Activated CD4-positive, alpha-beta T cell treated with anti-CD3 and anti-CD28 coated beads, Interleukin-2, amount 50 U/mL, for 4 hours (primary cell): ENCODE results near the gene AGER.

Source experiments
- DNase-seq, 2 experiments: peaks; one replicate each; pipeline ENCODE4 v3.0.0-alpha.2; 2020

Gene AGER

DNA sequence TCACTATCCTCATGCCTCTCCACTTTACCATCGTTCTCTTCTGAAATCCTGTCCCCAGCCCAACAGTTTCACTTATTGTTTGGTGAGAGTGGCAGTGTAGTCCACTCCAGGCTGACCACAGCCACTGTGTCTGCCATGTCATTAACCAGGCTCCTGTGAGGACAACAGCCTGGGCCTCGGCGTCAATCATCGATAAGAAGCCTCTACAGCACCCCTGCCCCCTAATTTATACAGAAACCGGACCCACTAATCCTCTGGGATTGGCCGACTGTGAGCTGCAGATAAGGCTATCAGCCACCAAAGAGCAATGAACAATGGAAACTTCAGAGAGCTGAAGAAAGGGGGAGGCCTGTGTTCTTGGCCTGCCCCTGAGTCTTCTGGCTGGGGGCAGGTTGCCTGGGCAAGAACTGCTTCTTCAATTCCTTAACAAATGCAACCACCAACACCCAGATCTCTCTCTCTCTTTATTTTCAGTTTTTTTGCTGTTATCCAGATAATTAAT, 16.2 kb downstream of the AGER start:
- DNase-seq, result no peak

DNA sequence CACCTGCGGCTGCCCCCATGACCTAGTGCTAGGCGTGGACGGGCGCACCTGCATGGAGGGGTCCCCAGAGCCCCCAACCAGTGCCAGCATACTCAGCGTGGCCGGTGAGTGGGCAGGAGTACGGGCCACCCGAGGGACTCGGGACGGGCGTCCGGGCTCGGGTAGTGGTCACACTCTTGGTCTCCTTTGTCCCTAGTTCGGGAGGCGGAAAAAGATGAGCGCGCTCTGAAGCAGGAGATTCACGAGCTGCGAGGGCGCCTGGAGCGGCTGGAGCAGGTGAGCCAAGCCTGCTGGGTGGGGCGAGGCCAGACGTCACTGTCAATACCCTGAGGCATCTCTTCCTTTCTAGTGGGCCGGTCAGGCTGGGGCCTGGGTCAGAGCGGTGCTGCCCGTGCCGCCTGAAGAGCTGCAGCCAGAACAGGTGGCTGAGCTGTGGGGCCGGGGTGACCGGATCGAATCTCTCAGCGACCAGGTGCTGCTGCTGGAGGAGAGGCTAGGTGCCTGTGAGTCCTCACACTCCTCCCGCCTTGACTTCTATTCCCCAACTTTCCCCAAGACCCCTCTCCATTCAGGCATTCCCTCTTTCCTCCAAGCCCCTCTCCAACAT, 16.8 kb downstream of the AGER start:
- no peak for DNase-seq

GRCh38 chr6:32166411-32167061, 17.5 kb downstream of the AGER start:
- no peak for DNase-seq

GRCh38 chr6:32164295-32164694, 19.8 kb downstream of the AGER start, which contains the start of gene EGFL8:
EGFL8 (plus strand) TSS chr6:32164595; CDS start chr6:32166166, 1,571 bp downstream.
- no peak for DNase-seq

- DNase-seq, result no peak
Measured at GRCh38 chr6:32163559-32164258, 20.3 kb downstream of the AGER start.

- no peak for DNase-seq
Measured at GRCh38 chr6:32158052-32158451, 26.0 kb downstream of the AGER start.

DNA sequence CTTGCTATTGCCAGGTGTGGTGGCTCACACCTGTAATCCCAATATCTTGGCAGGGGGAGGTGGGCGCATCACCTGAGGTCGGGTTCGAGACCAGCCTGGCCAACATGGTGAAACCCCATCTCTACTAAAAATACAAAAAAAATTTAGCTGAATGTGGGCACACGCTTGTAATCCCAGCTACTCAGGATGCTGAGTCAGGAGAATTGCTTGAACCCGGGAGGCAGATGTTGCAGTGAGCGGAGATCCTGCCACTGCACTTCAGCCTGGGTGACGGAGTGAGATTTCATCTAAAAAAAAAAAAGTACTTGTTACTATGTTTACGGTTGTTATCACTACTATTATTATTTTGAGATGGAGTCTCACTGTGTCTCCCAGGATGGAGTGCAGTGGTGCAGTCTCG, 27.2 kb downstream of the AGER start:
- no peak for DNase-seq

GRCh38 chr6:32154514-32155161, 29.4 kb downstream of the AGER start:
- DNase-seq, result peak; percentile 44 to 49

DNA sequence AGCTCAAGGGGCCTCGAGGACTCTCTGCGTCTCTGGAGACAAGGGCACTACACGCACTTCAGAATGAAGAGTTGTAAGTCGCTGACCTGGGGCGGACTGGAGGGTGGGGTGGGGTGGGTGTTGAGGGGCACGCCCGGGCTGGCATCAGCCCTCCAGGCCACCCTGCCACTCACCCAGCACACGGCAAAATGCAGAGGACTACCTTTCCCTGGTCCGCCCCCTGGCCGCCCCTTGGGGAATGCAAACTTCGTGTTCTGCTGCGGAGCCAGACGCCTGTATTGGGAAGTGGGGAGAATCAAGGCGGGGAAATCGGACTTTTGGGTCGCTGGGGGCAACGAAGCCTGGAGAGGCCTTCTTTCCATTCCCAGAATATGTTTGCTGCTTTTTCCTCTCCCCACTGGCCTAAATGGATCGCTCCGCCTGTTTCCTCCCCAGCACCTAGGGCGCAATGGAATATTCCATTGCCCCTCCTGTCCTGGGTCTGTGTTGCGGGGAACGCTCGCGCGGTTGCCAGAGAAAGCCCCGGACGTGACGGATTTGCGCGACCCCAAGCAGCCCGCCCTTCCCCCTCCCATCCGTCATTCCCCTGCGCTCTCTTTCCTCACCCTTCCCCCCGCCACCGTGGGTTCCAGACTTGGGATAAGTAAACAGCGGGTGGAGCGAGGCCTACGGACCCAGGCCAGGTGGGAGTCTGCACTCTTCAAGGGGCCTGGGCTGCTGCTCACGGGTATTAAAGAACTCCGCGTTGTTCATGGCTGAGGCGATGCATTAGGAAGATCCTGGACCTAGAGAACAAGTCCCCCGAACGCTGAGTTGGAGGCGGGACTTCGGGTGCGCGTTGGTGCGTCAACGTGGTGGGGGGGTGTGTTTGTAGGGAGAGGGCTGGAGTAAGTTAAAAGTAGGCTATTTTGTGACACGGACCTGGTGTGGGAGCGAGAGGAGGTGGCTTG, 30.2 kb downstream of the AGER start, which contains the start of gene PPT2:
Gene PPT2 (plus strand): TSS at position 578 of the 950 bp plus-strand sequence. CDS start 454 bp downstream, outside the sequence.
- DNase-seq, result peak; percentile 54 to 55

DNA sequence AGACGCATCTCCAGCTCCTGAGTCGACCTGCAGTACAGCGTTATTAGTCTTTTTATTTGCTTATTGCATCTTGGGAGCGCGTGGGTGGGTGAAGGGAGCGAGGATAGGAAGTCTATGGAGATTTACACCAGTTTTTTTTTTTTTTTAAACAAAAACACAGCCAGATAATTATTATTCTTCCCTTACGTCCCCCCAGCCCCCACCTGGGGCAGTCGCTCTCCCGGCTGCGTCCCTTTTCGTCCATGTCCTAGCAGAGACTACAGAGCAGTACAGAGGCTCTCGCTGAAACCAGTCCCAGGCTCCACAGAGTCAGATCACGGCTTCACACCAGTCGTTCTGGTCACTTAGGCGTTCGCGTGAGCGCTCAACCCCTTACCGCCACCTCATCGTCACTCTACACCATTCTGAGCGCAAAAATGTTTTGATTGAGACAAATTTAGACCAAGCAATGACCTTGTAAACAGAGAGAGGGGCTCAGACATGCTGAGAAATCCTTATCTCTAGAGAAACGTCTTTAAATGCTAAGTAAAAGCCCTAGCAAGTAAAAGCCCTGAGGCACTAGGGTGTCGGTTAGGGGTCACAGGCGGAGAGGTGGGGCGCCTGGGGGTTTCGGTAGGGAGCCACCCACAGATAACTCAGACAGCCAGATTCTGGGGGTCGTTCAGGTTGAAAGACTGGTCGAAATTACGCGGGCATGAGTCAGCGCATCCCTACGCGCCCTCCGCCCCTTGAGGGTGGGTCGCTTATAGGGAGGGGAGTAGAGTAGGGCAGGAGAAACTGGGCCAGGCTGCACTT, 31.1 kb downstream of the AGER start:
- no peak for DNase-seq

- DNase-seq, result no peak
Measured at GRCh38 chr6:32151863-32152768, 31.9 kb downstream of the AGER start, which contains the start of gene PRRT1. PRRT1 (minus strand) TSS chr6:32151939; CDS start chr6:32151827, 112 bp downstream.

GRCh38 chr6:32151181-32151862, 32.7 kb downstream of the AGER start:
- no peak for DNase-seq

- no peak for DNase-seq
Measured at GRCh38 chr6:32149932-32150870, 33.9 kb downstream of the AGER start.

DNA sequence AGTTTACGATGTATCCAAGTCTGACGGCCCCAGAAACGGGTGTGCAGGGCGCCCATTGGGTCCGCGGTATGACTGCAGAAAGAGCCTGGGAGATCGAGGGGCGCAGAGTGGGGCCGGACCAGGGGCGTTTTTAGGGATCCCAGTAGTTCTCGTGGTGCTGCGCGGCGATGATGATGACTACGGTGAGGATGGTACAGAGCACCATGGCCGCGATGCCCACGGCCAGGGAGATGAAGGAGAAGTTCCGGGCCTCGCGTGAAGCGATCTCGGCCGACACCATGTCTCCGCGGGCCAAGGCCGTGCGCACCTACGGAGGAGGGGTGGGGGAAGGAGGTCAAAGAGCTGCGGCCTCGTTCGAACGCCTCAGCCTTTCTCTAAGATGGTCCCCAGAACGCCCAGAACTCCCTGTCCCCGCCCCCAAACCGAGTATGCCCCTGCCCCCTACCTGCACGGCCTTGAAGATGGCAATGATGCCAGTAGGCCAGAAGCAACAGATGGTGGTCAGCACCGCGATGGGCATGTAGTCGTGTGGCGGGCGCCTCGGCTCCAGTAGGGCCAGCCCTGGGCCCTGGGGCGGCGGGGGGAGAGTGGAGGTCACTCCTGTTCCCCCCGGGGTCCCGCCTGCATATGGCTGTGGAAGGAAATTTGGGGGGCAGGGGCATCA, 34.8 kb downstream of the AGER start:
- no peak for DNase-seq

GRCh38 chr6:32148289-32149091, 35.6 kb downstream of the AGER start:
- peak; percentile 57 to 59 for DNase-seq

DNA sequence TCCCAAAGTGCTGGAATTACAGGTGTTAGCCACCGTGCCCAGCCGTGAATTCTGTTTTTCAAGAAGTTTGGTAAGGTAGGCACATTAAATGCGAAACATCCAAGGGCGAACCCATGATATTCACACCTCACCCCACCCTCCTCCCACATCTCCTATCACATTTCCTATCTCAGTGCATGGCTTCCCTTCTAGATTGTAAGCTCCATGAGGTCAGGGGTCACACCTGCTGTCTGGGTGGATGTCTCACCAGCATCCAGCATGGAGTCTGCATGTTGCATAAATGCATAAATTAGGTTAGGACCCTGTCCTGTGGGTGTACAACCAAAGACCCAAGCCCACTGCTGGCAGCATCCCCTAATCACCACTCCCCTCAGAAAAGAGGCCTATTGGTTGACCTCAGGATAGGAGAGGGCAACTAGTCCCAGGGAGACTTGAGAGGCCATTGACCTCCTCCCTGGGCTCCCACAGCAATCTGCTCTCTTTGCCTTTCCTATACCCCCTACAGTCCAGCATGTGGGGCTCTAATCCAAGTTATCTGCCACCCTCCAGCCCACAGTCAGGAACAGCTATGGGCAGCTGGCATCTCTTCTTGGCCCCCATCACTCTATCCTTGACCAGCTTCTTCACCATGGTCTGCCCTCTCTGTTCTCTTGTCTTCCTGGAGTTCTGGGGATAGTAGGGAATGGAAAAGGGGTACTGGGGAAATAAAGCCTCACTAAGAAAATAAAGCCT, 36.5 kb downstream of the AGER start:
- no peak for DNase-seq
